Colonic mucosa (tissue), 4 donors: ENCODE results near the gene MOB2. TPM values are rescaled to one million over a fixed set of nuclear protein-coding genes. Genes with fewer than 3 reads are reported as not detected.

Experiments
- DNase-seq: peaks from one replicate; pipeline ENCODE4 v3.0.0-alpha.2; 2020
- H3K27ac ChIP-seq: fragments of 200-600 bp; one replicate; pipeline ENCODE4 v1.8.0; 2021
- H3K27me3 ChIP-seq: fragments of 200-600 bp; one replicate; pipeline ENCODE4 v1.8.0; 2021
- H3K36me3 ChIP-seq: fragments of 200-600 bp; one replicate; pipeline ENCODE4 v1.8.0; 2021
- H3K4me1 ChIP-seq: fragments of 200-600 bp; one replicate; pipeline ENCODE4 v1.8.0; 2021; ENCODE audit warnings: mild to moderate bottlenecking
- H3K4me3 ChIP-seq: fragments of 200-600 bp; one replicate; pipeline ENCODE4 v1.8.0; 2021
- H3K9ac ChIP-seq, 2 donors: one replicate each; pipeline ENCODE4 v1.7.0; 2013; ENCODE audit warnings: control low read depth in 2 of 2, low read depth in 2 of 2, low read length in 2 of 2
- H3K9me3 ChIP-seq: fragments of 200-600 bp; one replicate; pipeline ENCODE4 v1.8.0; 2021
- CTCF ChIP-seq: fragments of 200-600 bp; IDR thresholded peaks from one replicate; pipeline ENCODE4 v1.8.0; 2022; ENCODE audit warnings: antibody characterized with exemption, mild to moderate bottlenecking
- intact Hi-C: fragments of 100-400 bp; cut with DNase I; formaldehyde crosslinking; loops from one replicate; pipeline ENCODE4 v1.14.1; 2022
- total RNA-seq, 2 donors: library from RNA; stranded (reverse); fragmentation: NEBNext Ultra II Directional in 1 of 2; extraction: Animal tissue kit (Norgen Biotek cat#: 25700) in 1 of 2; gene quantifications; one replicate each; pipeline ENCODE4 v1.2.1, GENCODE V29; 2021
- donor health status: healthy.
- donor health status: DM: no; HTN: no; CAD: no.
- donor health status: DM: no; HTN: no; CAD: no.

Gene MOB2
- total RNA-seq, 2 donors from 2014 or later = 41.6 to 49.2 TPM

GRCh38 chr11:1491379-1491778, 4.8 kb upstream of the MOB2 start:
- H3K9ac ChIP-seq = no peak overlapping the region
- H3K27ac ChIP-seq = no peak overlapping the region
- DNase-seq = no peak
- no peak overlapping the region for H3K4me3 ChIP-seq
- H3K9me3 ChIP-seq = no peaks in the 10 kb centered on the region
- no peaks in the 10 kb centered on the region for H3K27me3 ChIP-seq
- intact Hi-C loops = no loop called here
- H3K36me3 ChIP-seq = no peaks in the 10 kb centered on the region
- no peak for TF ChIP-seq CTCF
- peaks cover 15% of the 10 kb centered on the region for H3K4me1 ChIP-seq

- no peak for TF ChIP-seq CTCF
- no peaks in the 10 kb centered on the region for H3K27me3 ChIP-seq
- intact Hi-C loops = no loop called here
- no peak for DNase-seq
- peaks cover 21% of the 10 kb centered on the region for H3K4me1 ChIP-seq
- H3K27ac ChIP-seq = no peak overlapping the region
- H3K9ac ChIP-seq = no peak overlapping the region
- no peak overlapping the region for H3K4me3 ChIP-seq
- no peaks in the 10 kb centered on the region for H3K9me3 ChIP-seq
- no peaks in the 10 kb centered on the region for H3K36me3 ChIP-seq
Measured at GRCh38 chr11:1490651-1491050, 4.1 kb upstream of the MOB2 start.

- no peak for DNase-seq
- no peak for TF ChIP-seq CTCF
- no peak overlapping the region for H3K4me3 ChIP-seq
- H3K27me3 ChIP-seq = no peaks in the 10 kb centered on the region
- H3K4me1 ChIP-seq = peaks cover 21% of the 10 kb centered on the region
- intact Hi-C loops = no loop called here
- H3K27ac ChIP-seq = no peak overlapping the region
- no peaks in the 10 kb centered on the region for H3K36me3 ChIP-seq
- no peaks in the 10 kb centered on the region for H3K9me3 ChIP-seq
- no peak overlapping the region for H3K9ac ChIP-seq
Measured at GRCh38 chr11:1488575-1489180, 2.1 kb upstream of the MOB2 start.

GRCh38 chr11:1487851-1488574, 1.4 kb upstream of the MOB2 start:
- H3K27me3 ChIP-seq = no peaks in the 10 kb centered on the region
- DNase-seq = no peak
- H3K27ac ChIP-seq = no peak overlapping the region
- H3K36me3 ChIP-seq = no peaks in the 10 kb centered on the region
- TF ChIP-seq CTCF = no peak
- no peaks in the 10 kb centered on the region for H3K9me3 ChIP-seq
- H3K4me3 ChIP-seq = no peak overlapping the region
- intact Hi-C loops = no loop called here
- H3K9ac ChIP-seq = peak overlapping the region in 1 of 2 donors; percentile 12
- H3K4me1 ChIP-seq = peaks cover 21% of the 10 kb centered on the region

GRCh38 chr11:1487091-1487850, 692 bp upstream of the MOB2 start:
- Histone ChIP-seq H3K27me3 (no peaks in the 10 kb centered on the region), H3K27ac (peak overlapping the region; percentile 17), H3K9me3 (no peaks in the 10 kb centered on the region), H3K36me3 (no peaks in the 10 kb centered on the region), H3K9ac (peak overlapping the region in 1 of 2 donors; percentile 28), H3K4me1 (peaks cover 21% of the 10 kb centered on the region), H3K4me3 (no peak overlapping the region)
- intact Hi-C loops = no loop called here
- TF ChIP-seq CTCF = no peak
- no peak for DNase-seq
